ENCODE results near the gene APOL6.

DNA sequence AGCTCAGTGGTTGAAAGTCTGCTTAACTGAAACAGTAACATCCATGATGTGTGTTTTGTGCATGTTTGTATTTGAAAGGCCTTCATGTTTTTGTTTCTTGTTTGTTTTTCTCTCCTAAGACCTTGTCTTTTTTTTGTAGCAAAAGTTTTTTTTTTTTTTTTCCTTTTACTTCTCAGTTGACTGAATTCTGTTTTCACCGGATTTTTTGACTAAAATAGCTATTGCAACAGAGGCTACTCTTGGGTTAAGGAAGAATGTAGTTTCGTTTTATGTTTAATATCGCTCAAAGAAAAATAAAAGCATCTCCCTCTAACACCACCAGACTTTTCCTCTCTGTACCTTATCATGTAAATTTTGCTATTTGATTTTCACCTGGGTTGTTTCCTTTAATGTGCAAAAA is 15.1 kb downstream of the APOL6 start:
- TF ChIP-seq EZH2 (IDR thresholded peaks at IDR 0.05; ENCODE audit: insufficient read depth, poor library complexity, severe bottlenecking) (no peak), EZH2phosphoT487 (IDR thresholded peaks at IDR 0.05; ENCODE audit: insufficient read depth, low read depth) (no peak)
